ENCODE data around the gene NT5E.

DNA sequence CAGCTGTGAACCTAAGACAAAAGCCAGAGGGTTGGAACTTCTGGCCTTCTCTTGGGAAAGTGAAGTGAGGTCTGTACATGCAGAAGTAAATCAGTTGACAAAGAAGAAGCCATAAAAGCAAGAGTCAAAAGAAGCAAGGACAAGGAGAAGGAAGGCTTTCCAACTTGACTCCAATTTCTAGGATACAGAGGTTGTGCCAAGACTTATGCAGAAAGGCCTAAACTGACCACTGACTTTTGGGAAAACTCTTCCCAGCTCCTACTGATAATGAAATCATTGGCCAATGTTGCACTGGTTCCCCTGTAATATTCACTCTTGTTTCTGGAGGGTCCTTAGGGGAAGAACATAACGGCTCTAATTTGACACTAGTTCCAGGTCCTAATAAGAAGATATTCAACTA is 29.3 kb upstream of the NT5E start:
- TF ChIP-seq, protein P1, sequence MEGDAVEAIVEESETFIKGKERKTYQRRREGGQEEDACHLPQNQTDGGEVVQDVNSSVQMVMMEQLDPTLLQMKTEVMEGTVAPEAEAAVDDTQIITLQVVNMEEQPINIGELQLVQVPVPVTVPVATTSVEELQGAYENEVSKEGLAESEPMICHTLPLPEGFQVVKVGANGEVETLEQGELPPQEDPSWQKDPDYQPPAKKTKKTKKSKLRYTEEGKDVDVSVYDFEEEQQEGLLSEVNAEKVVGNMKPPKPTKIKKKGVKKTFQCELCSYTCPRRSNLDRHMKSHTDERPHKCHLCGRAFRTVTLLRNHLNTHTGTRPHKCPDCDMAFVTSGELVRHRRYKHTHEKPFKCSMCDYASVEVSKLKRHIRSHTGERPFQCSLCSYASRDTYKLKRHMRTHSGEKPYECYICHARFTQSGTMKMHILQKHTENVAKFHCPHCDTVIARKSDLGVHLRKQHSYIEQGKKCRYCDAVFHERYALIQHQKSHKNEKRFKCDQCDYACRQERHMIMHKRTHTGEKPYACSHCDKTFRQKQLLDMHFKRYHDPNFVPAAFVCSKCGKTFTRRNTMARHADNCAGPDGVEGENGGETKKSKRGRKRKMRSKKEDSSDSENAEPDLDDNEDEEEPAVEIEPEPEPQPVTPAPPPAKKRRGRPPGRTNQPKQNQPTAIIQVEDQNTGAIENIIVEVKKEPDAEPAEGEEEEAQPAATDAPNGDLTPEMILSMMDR (conservative IDR thresholded peaks at IDR 0.05): no peak
- no peak for TF ChIP-seq ZFX (IDR thresholded peaks at IDR 0.05)

Data from C4-2B (cell line).